NCI-H2227 (cell line): ENCODE measurements around the gene PRKAR1B.
A peak's percentile ranks its signal among the peaks of the same experiment; 100 is the strongest.

Experiments
- DNase-seq: peaks from one replicate; lab custom pipeline; 2025; ENCODE audit not compliant: unreplicated experiment; lab: John Stamatoyannopoulos, UW

The PRKAR1B gene

DNA sequence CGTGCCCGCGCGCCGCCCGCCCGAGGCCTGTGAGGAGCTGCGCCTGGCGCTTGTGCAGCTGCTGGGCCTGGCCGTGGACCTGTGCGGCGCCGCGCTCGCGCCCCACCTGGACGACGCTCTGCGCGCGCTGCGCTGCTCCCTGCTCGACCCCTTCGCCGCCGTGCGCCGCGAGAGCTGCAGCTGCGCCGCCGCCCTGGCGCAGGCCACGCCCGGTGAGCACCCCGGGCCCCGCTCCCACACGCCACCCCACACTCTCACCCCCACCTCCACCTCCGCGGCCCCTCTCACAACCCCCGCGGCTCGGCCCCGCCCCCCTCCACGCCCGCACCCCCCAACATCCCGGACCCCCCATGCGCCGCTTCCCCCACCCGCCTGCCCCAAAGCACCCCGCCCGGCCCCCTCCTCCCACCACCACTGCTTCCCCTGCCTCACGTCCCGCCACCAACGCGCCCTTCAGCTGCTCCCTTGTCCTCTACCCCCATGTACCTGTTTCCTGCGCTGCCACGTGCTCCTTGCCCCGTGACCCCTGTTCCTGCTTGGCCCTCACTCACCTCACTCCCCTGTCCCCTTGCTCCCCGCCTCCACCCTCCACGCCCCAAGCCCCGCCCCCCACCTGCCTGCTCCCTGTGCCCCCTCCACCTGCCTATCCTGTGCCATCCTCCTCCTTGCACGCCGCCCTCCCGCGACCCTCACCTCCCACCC, at the start of gene PRKAR1B:
PRKAR1B (minus strand) TSS at position 178 of the 702 bp plus-strand sequence. CDS start 15,776 bp downstream, outside the sequence.
- DNase-seq = peak; percentile 59

DNA sequence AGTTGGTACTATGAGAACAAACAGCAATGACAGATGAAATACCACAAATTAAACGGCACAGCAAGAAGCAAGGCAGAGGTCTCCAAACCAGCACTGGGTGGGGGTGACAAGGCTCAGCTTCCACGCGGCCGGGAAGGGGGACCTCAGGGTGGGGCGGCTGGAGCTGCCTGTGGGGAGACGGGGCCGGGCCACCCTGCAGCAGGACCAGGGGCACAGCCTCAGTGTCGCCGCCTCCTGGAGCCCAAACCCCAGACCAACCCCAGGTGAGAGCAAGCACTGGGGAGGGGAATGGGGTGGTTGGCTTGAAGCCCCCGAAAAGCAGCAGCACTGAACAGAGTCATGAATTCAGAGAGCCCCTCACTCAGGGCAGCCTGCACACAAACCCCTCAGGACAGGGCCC, 49.3 kb upstream of the PRKAR1B start:
- DNase-seq = no peak

DNA sequence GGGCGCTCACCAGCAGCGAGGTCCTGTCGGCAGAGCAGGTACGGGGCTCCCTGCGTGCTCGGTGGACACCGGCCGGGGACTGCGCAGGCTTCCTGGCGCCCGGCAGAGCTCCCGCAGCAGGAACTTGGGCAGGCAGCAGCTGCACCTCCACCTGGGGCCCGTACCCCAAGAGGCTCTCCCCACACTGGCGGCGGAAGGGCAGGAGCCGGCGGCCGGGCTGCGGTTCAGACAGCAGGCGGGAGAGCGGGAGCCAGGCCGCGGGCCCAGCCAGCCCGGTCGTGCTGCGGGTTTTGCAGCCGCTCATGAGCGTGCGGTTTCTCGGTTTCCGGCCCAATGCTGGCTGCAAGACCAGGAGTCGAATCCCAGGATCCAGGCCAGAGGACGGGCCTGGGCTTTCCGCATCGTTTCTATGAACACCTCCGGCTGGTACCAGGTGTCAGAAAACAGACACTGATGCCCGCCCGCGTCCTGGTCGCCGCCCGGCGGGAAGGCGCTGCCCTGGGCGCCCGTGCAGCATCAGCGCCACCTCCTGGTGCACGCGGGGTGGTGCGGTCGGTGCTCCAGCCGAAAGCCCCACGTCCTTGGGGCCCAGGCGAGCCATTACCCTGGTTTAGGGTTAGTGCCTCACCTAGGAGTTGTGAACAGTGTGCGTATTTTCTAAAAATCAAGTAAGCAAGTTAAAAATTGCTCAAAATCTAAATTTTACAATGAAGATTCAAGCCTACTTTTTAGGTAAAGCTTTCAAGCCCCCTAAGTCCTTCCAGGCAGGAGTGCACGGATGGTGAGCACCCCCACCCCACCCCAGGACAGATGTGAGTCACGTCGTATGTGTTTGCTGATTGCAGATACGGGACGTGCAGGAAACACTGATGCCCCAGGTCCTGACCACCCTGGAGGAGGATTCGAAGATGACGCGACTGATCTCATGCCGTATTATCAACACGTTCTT, 47.4 kb upstream of the PRKAR1B start:
- DNase-seq = no peak

DNA sequence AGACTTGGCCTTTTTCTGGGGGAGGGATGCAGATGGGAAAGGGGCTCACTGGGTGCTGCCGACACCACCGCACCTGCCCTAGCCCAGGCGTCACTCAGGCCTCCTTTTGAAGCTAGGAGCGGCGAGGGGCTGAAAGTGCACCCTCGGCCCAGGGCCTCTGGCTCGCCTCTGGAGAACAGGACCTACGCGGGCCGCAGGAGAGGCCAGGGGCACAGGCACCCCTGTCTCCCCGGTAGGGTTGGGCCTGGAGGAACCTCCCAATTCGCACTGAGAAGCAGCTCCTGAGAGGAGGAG, 46.5 kb upstream of the PRKAR1B start:
- DNase-seq = no peak

DNA sequence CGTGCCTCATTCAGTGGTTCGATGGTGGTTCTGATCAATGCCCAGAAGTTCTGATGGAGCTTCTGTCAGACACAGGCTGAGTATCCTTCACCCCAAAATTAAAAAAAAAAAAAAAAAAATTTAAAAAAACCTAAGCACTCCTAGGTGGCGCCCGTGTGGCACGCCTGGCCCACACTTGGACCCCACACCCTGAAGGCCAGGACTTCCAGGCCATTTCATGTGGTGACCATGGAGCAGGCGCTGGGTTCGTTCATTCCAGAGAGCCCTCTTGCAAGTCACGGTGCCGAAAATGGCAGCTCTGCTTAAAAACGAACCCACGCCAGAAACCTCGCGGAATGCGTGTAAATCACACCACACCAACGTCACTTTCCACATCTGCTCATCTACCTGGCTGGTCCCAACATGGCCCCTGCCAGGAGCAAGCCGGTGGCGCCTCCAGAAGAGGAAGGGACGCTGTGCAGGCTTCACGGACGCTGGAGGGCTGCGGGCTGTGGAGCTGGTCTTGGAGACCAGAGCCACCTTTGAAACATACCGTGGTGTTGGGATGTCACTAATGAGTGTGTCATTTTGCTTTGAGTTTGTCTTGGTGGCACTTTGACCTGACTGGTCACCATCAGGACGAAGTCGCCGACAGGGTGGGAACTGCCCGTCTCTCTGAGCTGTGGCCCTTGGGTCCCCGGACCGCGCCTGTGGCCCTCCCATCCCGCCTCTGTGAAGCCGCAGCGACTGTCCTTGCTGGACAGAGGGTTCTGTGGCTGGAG, 46.0 kb upstream of the PRKAR1B start:
- no peak for DNase-seq

DNA sequence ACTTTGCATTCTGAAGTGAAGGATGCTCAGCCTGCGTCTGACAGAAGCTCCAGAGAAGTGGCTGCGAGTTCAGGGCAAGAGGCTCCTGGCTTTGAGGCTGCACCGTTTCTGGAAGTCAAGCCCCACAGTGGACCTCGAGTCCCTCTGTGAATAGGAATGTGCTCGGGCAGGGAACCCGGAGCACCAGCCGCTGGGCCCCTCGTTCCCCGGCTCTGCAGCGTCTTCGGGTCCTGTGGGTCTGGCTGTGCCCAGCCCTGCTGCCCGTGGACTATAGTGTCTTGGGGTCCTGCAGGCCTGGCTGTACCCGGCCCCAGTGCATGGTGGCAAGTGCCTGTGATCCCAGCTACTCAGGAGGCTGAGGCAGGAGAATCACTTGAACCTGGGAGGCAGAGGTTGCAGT, 45.3 kb upstream of the PRKAR1B start:
- no peak for DNase-seq

DNA sequence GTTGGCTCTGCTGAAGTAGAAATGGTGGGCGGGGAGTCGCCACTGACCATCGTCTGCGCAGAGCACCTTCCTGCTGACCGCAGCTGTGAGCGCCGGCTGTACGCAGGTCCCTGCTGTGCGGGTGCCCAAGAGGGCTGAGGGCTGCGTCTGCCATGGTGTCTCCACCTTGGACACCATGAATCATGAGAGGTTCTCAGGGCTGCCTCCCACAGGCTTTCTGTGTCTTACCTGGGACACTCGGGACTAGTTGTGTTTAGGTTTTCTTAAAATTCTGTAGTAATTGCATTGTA, 44.9 kb upstream of the PRKAR1B start:
- DNase-seq = no peak

DNA sequence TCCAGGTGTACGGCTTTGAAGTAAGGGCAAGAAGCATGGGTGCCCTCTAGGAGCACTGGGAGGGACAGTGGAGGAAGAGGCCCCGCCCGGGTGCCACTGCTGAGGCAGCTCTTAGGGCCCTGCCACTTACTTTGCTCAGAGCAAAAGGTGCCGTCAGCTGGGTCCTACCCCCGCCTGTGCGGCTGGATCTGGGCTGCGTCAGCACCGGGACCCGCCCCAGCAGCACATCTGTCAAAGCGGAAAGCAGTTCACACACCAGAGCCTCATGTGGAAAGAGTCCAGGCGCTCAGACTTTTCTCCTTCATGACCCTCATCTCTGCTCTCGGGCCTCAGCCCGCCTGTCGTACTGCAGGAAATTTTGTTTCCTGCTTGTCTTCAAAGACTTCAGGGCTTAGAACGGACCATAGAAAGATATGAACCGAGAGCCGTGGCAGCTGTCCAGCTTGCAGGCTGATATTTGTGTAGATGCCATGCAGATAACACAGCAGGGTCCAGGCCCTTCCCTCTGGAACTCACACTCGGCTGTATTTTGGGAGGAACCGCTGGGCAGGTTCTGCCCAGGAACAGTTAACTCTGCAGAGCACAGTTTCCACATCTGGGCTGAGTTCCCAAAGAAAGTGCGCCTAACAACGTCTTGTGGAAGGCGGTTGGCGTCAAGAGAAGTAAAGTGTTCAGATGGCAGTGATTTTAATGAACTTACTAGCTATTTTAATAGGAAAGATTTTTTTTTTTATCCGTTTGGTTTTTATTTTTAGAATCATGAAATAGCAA, 44.3 kb upstream of the PRKAR1B start:
- DNase-seq = no peak

DNA sequence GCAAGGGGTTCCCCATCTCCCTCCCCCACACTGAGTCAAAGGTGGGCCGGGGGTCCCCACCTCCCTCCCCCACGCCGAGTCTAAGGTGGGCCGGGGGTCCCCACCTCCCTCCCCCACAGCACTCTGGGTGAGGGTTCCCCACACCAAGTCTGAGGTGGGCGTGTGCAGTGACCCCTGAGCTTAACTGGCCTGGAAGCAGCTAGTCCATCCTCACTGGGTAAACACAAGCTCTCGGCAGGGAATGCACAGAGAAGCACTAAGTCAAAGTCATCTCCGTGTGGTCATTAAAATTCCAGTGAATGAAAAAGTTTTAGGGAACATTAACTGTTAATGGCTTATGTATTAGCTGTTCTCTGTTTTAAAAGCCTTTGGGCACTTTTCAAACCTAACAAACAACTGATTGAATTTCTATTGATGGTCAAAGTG, 43.7 kb upstream of the PRKAR1B start:
- no peak for DNase-seq

DNA sequence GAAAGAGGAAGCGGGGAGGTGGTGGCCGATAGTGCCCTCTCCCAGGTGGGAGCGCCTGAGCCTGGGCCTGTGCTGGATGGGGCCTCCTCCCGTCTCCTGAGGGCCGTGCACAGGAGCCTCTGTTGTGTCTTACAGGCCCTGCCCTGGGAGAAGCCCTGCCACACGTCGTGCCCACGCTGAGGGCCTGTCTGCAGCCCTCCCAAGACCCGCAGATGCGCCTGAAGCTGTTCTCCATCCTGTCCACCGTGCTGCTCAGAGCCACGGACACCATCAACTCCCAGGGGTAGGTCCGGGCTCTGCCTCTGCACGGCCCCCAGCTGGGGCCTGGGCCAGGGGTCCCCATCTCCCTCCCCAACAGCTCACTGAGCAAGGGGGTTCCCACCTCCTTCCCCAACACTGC, 43.3 kb upstream of the PRKAR1B start:
- DNase-seq = no peak

DNA sequence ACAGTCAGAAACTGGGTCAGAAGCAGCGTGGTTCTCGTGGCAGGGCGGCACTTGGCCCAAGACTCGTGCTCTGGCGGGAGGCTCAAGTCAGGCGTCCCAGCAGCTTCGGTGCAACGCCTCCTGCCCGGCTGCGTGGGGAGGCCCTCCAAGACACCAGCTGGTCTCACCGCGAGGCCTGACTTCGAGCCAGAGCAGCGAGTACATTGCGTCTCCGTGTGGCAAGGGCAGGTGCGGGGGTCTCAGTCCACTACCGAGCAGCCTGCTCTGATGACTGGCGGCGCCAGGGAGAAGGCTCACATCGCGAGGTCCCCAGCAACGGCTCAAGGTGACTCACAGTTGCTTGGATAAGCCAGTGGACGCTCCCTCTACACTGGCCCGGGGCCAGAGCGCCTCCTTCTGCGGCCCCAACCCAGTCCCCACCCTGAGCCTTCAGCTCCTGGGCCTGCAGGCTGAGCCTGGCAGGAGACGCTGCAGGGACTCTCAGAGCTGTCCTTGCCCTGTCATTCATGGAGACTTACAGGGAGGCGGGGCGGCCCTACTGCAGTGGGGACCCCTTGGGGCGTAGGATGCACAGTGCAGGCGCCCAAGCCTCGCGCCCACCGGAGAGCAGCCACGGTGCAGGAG, 41.9 kb upstream of the PRKAR1B start:
- peak; percentile 43 for DNase-seq

DNA sequence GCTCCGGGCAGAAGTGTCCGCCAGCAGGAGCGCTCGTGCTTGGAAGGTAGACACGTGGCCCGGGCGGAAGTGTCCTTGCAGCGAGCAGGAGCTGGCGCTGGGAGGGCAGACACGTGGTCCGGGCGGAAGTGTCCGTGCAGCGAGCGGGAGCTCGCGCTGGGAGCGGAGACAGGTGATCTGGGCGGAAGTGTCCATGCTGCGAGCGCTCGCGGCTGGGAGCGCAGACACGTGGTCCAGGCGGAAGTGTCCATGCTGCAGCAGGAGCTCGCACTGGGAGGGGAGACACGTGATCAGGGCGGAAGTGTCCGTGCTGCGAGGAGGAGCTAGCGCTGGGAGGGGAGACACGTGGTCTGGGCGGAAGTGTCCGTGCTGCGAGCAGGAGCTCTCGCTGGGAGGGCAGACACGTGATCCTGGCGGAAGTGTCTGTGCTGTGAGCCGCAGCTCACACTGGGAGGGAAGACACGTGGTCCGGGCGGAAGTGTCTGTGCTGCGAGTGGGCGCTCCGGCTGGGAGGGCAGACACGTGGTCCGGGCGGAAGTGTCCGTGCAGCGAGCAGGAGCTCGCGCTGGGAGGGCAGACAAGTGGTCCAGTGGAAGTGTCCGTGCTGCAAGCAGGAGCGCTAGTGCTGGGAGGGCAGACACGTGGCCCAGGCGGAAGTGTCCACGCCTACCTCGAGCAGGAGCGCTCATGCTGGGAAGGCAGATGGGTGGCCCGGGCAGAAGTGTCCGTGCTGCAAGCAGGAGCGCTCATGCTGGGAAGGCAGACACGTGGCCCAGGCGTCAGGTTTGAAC, 41.1 kb upstream of the PRKAR1B start:
- peak; percentile 94 for DNase-seq

DNA sequence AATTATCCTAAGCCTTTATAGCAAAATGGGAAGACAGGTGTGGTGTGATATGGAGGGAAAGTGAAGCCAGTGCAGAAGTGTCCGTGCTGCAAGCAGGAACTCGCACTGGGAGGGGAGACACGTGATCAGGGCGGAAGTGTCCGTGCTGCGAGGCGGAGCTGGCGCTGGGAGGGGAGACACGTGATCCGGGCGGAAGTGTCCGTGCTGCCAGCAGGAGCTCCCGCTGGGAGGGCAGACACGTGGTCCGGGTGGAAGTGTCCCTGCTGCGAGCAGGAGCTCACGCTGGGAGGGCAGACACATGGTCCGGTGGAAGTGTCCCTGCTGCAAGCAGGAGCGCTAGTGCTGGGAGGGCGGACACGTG, 40.5 kb upstream of the PRKAR1B start:
- peak; percentile 92 for DNase-seq

DNA sequence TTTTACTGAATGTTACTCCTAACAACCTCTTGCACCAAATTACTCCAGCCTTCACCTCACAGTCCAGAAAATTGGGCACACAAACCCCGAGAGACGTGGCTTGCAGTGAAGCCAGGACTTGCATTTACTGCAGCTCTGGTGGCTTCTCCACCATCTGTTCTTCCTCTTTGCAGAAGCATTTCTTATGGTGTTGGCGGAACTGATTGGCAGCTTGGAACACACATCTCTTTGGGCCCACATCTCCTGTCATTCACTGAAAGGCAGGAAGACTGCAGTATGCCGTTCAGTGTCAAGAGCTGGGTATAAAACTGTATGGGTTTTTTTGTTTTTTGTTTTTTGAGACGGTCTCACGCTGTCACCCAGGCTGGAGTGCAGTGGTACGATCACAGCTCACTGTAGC, 38.3 kb upstream of the PRKAR1B start:
- no peak for DNase-seq

DNA sequence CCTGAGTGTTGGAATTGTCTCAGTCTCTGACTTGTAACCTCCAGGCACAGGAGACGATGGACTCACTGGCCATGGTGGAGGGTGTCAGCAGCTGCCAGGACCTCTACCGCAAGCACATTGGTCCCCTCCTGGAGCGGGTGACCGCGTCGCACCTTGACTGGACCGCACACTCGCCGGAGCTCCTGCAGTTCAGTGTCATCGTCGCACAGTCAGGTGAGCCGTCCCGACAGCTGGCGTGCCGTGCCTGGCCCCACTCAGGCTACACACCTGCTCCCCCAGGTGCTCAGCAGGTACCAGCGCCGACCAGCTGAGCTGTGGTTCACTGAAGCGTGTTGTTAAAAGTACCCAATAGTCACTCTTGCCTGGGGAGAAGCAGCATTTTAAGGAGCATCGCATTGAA, 36.7 kb upstream of the PRKAR1B start:
- no peak for DNase-seq

DNA sequence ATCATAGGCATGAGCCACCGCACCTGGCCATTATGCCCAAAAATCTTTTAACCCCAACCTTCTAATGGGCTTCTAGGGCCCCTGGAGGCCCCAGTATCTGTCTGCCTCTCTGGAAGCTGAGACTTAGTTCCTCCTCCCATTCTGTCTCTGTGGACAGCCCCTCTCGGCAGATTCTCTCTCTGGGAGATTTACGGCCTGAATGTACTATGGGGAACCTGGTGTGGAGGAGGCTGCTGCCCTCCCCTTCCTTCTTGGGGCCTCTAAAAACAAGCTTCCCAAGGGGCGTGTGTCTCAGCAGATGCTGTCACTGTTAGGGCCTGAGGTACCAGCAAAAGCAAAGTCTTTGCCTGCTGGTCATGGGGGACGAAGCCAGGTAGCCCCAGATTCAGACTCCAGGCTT, 35.8 kb upstream of the PRKAR1B start:
- no peak for DNase-seq

DNA sequence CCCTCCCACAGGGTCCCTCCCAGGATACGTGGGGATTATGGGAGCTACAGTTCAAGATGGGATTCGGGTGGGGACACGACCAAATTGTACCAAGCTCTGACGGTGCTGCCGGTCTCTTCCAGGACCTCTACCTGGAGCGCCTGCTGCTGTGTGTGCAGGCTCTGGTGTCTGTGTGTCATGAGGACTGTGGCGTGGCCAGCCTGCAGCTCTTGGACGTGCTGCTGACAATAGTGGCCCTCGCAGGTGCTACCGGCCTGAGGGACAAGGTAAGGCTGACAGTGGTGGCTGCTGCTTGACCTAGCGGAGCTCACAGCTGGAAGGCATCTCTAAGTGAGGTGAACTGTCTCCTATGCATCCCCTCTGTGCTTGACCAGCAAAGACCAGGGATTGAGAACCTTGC, 34.5 kb upstream of the PRKAR1B start:
- DNase-seq = no peak

DNA sequence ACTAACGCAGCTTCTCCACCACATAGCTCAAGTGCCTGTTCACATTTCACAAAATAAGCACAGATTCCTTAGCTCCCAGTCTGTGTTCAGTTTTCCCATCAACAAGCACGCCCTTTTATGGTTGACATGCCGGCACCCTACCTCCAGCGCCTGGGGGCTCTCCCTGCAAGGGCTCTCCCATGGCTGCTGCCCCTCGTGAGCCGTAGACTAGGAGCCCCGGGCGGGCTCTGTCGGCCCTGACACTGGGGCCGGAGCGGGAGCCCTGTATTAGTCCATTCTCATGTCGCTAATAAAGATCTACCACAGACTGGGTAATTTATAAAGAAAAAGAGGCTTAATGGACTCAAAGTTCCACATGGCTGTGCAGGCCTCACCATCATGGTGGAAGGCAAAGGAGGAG, 34.0 kb upstream of the PRKAR1B start:
- DNase-seq = no peak

DNA sequence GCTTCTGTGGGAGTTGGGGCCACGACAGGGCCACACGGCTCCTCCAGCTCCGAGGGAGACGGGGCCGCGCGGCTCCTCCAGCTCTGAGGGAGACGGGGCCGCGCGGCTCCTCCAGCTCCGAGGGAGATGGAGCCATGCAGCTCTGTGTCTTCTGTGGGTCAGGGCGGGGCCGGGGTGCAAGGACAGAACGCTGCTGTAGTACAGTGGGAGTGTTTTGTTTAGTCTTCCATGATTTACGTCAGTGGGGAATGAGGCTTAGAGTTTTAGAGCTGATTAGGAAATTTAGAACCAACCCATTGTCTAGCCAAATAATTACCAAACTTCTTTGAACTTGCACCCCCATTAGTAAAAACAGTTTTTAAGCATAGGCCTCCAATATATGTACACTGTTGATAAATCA, 32.9 kb upstream of the PRKAR1B start:
- no peak for DNase-seq

DNA sequence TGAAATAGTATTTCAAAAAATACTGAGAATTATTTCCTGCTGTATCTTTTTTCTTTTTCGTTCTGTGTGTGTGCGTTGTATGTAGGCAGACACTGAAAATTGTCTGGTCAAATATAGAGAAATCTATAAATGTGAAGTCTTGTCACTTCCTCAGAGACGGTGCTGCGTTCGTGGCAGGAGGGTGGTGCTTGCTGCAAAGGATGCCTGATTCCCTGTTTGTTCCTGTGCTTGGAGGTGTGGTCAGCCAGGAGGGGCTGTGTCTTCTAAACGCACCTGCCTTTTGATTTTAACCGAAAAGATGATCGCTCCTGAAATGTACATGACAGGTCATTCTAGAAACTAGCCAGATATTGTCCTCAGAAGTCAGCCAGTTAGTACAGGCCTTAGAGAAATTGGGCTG, 32.5 kb upstream of the PRKAR1B start:
- DNase-seq = no peak
